Measurements from ENCODE around the gene PRICKLE1. TPM values are rescaled to one million over a fixed set of nuclear protein-coding genes. Genes with fewer than 3 reads are reported as not detected.

PRICKLE1 gene
- total RNA-seq, 2 donors from 2014 or later: 7.5 to 12.4 TPM

DNA sequence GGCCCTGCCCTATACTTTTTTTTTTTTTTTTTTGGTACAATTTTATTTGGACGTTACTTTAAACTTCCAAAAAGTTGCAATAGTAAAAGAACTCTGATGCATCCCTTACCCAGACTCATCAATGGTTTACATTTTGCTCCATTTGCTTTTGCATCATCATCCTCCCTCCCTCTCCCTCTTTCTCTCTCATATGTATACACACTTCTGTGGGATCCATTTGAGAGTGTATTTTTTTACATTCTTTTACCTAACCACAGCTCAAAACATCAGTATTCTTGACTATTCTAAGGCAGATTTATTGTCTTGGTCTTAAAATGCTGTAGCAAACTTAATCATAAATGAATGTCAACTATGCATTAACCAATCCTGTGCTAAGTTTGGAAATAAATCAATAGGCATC, 111.6 kb downstream of the PRICKLE1 start:
- no peak overlapping the region for H3K27ac ChIP-seq
- intact Hi-C loops (cut with DNase I): no loop called here
- H3K4me1 ChIP-seq (replicated peaks): no peaks in the 10 kb centered on the region
- no peak overlapping the region for H3K4me3 ChIP-seq
- no peaks in the 10 kb centered on the region for H3K36me3 ChIP-seq
- TF ChIP-seq POLR2A (IDR thresholded peaks at IDR 0.05) (no peak), POLR2AphosphoS5 (IDR thresholded peaks at IDR 0.05) (no peak)
- WGBS: 67% methylated on average over 1 of the region's 1 CpG
- no peaks in the 10 kb centered on the region for H3K9me3 ChIP-seq
- DNase-seq (ENCODE audit: low spot score): no peak
- H3K27me3 ChIP-seq (replicated peaks; ENCODE audit: insufficient read depth): no peaks in the 10 kb centered on the region

GRCh38 chr12:42475106-42475505, 114.4 kb downstream of the PRICKLE1 start:
- H3K4me3 ChIP-seq: no peak overlapping the region
- no peaks in the 10 kb centered on the region for H3K27me3 ChIP-seq (replicated peaks; ENCODE audit: insufficient read depth)
- H3K4me1 ChIP-seq (replicated peaks): no peaks in the 10 kb centered on the region
- no peak for DNase-seq (ENCODE audit: low spot score)
- H3K36me3 ChIP-seq: no peaks in the 10 kb centered on the region
- 63% methylated on average over 3 of the region's 3 CpGs for WGBS
- no peak overlapping the region for H3K27ac ChIP-seq
- intact Hi-C loops (cut with DNase I): no loop called here
- TF ChIP-seq POLR2AphosphoS5 (IDR thresholded peaks at IDR 0.05): no peak
- TF ChIP-seq, protein P1, sequence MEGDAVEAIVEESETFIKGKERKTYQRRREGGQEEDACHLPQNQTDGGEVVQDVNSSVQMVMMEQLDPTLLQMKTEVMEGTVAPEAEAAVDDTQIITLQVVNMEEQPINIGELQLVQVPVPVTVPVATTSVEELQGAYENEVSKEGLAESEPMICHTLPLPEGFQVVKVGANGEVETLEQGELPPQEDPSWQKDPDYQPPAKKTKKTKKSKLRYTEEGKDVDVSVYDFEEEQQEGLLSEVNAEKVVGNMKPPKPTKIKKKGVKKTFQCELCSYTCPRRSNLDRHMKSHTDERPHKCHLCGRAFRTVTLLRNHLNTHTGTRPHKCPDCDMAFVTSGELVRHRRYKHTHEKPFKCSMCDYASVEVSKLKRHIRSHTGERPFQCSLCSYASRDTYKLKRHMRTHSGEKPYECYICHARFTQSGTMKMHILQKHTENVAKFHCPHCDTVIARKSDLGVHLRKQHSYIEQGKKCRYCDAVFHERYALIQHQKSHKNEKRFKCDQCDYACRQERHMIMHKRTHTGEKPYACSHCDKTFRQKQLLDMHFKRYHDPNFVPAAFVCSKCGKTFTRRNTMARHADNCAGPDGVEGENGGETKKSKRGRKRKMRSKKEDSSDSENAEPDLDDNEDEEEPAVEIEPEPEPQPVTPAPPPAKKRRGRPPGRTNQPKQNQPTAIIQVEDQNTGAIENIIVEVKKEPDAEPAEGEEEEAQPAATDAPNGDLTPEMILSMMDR (IDR thresholded peaks at IDR 0.05): no peak
- H3K9me3 ChIP-seq: no peaks in the 10 kb centered on the region

DNA sequence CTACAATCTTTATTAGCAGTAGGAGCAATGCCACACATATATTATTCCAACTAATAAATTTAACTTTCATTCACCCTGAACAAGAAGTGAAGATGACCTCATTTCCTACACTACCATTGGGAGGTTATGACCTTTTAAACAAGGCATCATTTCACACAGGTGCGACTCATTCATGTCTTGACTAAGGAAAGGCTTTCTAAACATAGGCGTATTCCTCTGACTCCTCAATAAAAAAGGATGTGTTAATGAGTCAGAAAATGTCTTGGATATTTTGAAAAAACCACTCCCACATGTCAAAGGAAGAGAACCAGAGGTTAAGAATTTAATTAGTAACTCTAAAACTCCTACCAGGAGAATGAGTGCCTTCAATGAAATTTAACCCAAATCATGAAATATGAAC, 115.2 kb downstream of the PRICKLE1 start:
- no peaks in the 10 kb centered on the region for H3K4me1 ChIP-seq (replicated peaks)

DNA sequence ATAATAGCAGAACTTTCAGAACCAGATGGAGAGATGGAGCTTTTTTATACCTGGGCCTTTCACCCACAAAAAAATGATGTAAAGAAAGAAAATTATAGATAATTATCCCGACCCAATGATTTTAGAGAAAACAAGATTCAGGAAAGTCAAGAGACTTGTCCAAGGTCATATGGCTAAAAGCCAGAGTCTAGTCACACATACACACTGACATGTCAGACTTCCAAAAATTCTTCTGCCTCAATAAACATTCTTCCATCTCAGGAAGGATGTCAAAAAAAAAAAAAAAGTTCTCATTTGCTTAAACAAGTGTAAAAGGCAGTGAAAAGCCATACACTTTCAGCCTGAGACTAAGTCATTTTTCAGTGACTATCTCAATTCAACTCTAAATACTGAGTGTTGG, 116.0 kb downstream of the PRICKLE1 start:
- H3K4me1 ChIP-seq (replicated peaks): no peaks in the 10 kb centered on the region
- no peak for DNase-seq (ENCODE audit: low spot score)
- no peak overlapping the region for H3K4me3 ChIP-seq
- 75% methylated on average over 1 of the region's 1 CpG for WGBS
- H3K36me3 ChIP-seq: no peaks in the 10 kb centered on the region
- H3K9me3 ChIP-seq: no peaks in the 10 kb centered on the region
- TF ChIP-seq POLR2AphosphoS5 (IDR thresholded peaks at IDR 0.05) (no peak), POLR2A (IDR thresholded peaks at IDR 0.05) (no peak)
- TF ChIP-seq, protein P1 (IDR thresholded peaks at IDR 0.05): no peak
- no peak overlapping the region for H3K27ac ChIP-seq
- H3K27me3 ChIP-seq (replicated peaks; ENCODE audit: insufficient read depth): no peaks in the 10 kb centered on the region
- intact Hi-C loops (cut with DNase I): no loop called here

More for the DNA sequence above, 115.2 kb downstream of the PRICKLE1 start:
- TF ChIP-seq POLR2A (IDR thresholded peaks at IDR 0.05) (no peak), POLR2AphosphoS5 (IDR thresholded peaks at IDR 0.05) (no peak)
- TF ChIP-seq, protein P1 (IDR thresholded peaks at IDR 0.05): no peak
- DNase-seq (ENCODE audit: low spot score): no peak
- intact Hi-C loops (cut with DNase I): no loop called here
- WGBS: 72% methylated on average over 2 of the region's 2 CpGs
- Histone ChIP-seq H3K9me3 (no peaks in the 10 kb centered on the region), H3K27me3 (replicated peaks; ENCODE audit: insufficient read depth) (no peaks in the 10 kb centered on the region), H3K4me3 (no peak overlapping the region), H3K27ac (no peak overlapping the region), H3K36me3 (no peaks in the 10 kb centered on the region)

GRCh38 chr12:42473130-42473529, 116.4 kb downstream of the PRICKLE1 start:
- no peak for TF ChIP-seq POLR2A (IDR thresholded peaks at IDR 0.05)
- TF ChIP-seq, protein P1 (IDR thresholded peaks at IDR 0.05): no peak
- no peak for TF ChIP-seq POLR2AphosphoS5 (IDR thresholded peaks at IDR 0.05)

More at GRCh38 chr12:42473130-42473529, 116.4 kb downstream of the PRICKLE1 start:
- WGBS: 48% methylated on average over 1 of the region's 1 CpG
- Histone ChIP-seq H3K27me3 (replicated peaks; ENCODE audit: insufficient read depth) (no peaks in the 10 kb centered on the region), H3K4me3 (no peak overlapping the region), H3K36me3 (no peaks in the 10 kb centered on the region), H3K9me3 (no peaks in the 10 kb centered on the region), H3K27ac (no peak overlapping the region), H3K4me1 (replicated peaks) (no peaks in the 10 kb centered on the region)
- DNase-seq (ENCODE audit: low spot score): no peak
- intact Hi-C loops (cut with DNase I): no loop called here
